GM19463 (cell line): ENCODE measurements around the gene ARL4C.

Experiments used
- ATAC-seq: cut with Tn5 transposase; IDR thresholded peaks from one replicate; pipeline ENCODE4 v1.9.1; 2021; ENCODE audit warnings: mild to moderate bottlenecking, moderate library complexity; ENCODE audit not compliant: unreplicated experiment

The ARL4C gene

DNA sequence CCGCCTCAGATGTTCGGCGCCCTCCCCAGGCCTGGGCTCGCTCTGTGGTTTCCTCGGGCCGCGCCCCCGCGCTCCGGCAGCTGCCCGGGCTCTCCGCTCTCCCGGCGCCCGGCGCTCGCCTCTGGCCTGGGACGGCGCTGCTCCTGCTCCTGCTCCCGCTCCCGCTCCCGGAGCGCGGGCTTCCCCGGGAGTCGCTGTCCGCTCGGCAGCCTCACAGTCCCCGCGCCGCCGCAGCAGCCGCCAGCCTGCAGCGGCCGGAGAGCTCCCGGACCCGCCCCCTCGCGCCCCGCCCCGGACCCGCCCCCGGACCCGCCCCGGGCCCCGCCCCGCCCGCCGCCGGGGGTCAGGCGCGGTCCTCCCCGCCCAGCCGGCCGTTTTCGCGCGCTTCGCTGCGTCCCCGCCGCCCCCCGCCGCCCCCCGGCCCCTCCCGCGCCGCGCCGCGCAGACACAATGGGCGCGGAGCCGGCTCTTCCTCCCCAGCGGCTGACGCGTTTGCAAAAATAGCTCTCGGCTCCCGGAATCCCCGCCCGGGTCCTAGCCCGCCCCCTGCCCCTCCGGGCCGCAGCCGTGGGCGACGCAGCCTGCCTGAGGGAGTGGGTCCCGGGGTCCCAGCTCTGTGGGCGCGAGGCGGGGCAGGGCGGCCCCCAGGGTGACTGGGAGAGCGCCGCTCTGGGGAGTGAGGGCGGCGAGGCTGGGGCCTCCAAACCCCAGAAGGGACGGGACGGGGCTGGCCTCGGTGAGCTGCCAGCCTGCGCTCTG, at the start of gene ARL4C:
Gene ARL4C (minus strand): TSS at position 247 of the 759 bp plus-strand sequence. CDS start 495 bp downstream, outside the sequence.
- ATAC-seq = peak; percentile 62

DNA sequence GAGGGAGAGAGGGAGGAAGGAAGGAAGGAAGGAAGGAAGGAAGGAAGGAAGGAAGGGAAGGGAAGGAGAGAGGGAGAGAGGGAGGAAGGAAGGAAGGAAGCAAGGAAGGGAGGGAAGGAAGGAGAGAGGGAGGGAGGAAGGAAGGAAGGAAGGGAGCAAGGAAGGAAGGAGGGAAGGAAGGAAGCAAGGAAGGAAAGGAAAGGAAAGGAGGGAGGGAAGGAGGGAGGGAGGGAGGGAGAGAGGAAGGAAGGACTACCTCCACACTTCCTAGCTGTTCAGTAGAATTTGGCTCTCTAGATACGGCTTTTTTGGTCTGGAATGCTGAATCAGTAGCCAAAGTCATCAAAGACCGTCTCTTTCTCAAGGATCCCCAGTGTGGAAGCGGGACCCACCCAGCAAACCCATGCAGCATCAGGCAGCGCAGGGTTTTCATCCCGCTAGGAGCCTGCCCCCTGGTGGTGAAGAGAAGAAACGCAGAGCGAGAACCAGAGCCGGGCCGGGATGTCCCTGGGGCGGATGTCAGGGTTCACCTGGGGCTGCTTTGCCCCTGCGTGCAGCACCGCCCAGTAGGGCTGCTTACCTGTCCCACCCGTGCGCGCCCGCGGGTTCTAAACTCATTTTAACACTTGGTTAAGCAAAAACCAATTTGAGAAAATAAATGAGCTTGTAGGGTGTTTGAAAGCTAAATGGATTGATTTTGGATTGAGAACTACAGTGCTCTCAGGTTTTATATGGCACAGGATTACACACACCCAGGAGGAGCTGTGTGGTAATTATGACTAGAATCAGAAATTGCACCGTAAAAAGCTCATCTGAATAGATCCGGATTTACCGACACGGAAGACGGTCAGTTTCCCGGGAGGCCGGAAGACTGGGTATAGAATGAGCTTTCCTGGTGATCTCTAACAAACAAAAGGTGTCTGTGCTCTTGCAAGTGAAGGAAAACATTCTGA, 48.1 kb upstream of the ARL4C start:
- ATAC-seq = peak; percentile 62

- no peak for ATAC-seq
These were observed 45.9 kb upstream of the ARL4C start for GRCh38 chr2:234542742-234543141.

- ATAC-seq = no peak
These were observed 41.0 kb upstream of the ARL4C start for GRCh38 chr2:234537929-234538328.

- ATAC-seq = no peak
These were observed 39.5 kb upstream of the ARL4C start for GRCh38 chr2:234536178-234536965.

DNA sequence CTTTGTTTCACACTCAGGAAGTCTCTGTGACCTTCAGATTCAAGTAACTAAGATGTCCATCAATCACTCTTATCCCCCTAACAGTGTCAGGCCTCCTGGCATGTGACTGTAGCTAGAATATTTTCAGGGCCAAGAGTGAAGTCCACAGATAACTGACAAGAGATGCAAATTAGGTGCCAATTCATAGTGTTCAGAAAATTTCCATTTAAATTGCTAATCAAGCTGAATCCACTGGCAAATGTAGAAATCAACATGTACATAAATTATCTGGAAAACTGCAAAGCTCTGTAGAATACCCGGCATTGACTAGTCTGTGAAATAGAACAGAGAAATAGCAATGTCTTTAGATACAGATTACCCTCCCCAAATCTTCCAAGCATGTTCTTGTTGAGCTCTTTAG, 38.6 kb upstream of the ARL4C start:
- no peak for ATAC-seq

- no peak for ATAC-seq
These were observed 37.6 kb upstream of the ARL4C start for GRCh38 chr2:234534515-234534914.

- no peak for ATAC-seq
These were observed 36.7 kb upstream of the ARL4C start for GRCh38 chr2:234533626-234534025.

GRCh38 chr2:234528410-234529148, 31.7 kb upstream of the ARL4C start:
- no peak for ATAC-seq

DNA sequence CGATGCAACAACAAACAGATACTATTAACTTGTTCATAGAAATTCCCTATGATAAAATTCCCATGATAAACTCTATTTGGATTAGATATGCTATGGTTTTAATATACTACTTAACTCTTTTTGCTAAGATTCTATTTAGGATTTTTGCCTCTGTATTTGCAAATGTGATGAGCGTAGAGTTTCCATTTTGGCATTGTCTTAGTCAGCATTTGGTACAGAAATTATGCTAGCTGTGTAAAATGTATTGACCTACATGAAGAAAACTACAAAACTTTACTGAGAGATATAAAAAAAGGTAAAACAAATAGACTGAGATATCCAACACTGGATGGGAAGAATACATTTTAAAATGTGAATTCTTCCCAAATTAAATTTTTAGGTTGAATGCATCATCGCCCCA, 29.8 kb upstream of the ARL4C start:
- no peak for ATAC-seq

- no peak for ATAC-seq
These were observed 24.7 kb upstream of the ARL4C start for GRCh38 chr2:234521536-234521935.

- no peak for ATAC-seq
These were observed 22.2 kb upstream of the ARL4C start for GRCh38 chr2:234518986-234519642.

GRCh38 chr2:234517971-234518370, 21.1 kb upstream of the ARL4C start:
- ATAC-seq = no peak

GRCh38 chr2:234514873-234515638, 18.2 kb upstream of the ARL4C start:
- no peak for ATAC-seq

- ATAC-seq = no peak
These were observed 17.2 kb upstream of the ARL4C start for GRCh38 chr2:234514099-234514498.

DNA sequence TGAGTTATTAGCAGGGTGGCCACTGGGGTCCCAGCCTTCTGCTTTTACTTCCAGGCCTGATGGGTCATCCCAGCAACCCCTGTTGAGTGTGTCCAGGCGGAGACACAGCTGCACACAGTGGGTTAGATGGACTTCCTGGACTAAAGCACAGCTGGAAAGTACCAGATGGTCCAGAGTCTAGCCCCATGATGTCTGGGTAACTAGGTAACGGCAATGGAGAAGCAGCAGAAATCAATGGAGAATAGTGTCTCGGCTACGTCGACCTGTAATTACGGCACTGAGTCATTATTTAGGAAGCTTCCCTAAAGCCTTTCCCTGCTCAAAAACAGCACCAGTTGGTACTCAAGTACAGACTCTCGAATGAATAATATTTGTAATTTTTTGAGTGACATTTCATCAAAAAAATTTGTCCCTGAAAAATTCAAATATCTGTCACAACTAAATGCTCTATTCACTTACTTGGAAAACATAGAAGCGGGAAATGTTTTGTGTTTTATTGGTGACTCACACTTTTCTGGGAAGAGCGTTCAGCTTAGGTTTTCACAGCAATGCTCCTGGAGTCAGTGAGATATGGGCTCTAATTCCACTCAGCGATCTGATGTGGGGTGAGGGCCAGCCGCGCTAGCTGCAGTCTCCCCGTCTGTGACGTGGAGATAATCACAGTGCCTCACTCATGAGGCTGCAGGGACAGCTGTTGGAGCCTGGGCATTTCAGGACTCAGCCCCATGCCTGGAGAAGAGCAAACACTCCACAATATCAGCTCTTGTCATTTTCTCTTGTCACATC, 16.2 kb upstream of the ARL4C start:
- ATAC-seq = no peak

- no peak for ATAC-seq
These were observed 6.0 kb upstream of the ARL4C start for GRCh38 chr2:234502919-234503285.

- no peak for ATAC-seq
These were observed 5.5 kb upstream of the ARL4C start for GRCh38 chr2:234502285-234502918.
